ENCODE results near the gene SSH3. TPM values are rescaled to one million over a fixed set of nuclear protein-coding genes. Genes with fewer than 3 reads are reported as not detected.

The SSH3 gene
- total RNA-seq, 3 donors from 2014 or later (not counting 1 experiment from before 2014, with no cell fraction given), result 34.3 to 42.7 (median 38.1) TPM

GRCh38 chr11:67299471-67300191 lies 3.7 kb upstream of the SSH3 start:
- intact Hi-C loops (cut with micrococcal nuclease), result no loop called here
- H3K9me3 Mint-ChIP-seq, result peaks cover 2 to 3% of the 10 kb centered on the region in 2 donors
- peaks cover 51% of the 10 kb centered on the region for H3K36me3 ChIP-seq (ENCODE audit: control insufficient read depth, insufficient read depth, low read length)
- H3K27ac ChIP-seq (ENCODE audit: low read length), result no peak overlapping the region
- H3K27ac Mint-ChIP-seq, result no peak overlapping the region
- TF ChIP-seq, protein P1, sequence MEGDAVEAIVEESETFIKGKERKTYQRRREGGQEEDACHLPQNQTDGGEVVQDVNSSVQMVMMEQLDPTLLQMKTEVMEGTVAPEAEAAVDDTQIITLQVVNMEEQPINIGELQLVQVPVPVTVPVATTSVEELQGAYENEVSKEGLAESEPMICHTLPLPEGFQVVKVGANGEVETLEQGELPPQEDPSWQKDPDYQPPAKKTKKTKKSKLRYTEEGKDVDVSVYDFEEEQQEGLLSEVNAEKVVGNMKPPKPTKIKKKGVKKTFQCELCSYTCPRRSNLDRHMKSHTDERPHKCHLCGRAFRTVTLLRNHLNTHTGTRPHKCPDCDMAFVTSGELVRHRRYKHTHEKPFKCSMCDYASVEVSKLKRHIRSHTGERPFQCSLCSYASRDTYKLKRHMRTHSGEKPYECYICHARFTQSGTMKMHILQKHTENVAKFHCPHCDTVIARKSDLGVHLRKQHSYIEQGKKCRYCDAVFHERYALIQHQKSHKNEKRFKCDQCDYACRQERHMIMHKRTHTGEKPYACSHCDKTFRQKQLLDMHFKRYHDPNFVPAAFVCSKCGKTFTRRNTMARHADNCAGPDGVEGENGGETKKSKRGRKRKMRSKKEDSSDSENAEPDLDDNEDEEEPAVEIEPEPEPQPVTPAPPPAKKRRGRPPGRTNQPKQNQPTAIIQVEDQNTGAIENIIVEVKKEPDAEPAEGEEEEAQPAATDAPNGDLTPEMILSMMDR (IDR thresholded peaks at IDR 0.05), result no peak
- peaks cover 4% of the 10 kb centered on the region for H3K9me3 ChIP-seq (ENCODE audit: control insufficient read depth, insufficient read depth, low read length)
- no peak overlapping the region for H3K4me3 ChIP-seq (ENCODE audit: low read length)
- peaks cover 21 to 22% of the 10 kb centered on the region in 2 donors for H3K4me1 Mint-ChIP-seq
- no peaks in the 10 kb centered on the region for H3K27me3 ChIP-seq (ENCODE audit: control insufficient read depth, insufficient read depth, low read length)
- DNase-seq (no peak), ATAC-seq (no peak)
- no peaks in the 10 kb centered on the region for H3K27me3 Mint-ChIP-seq (ENCODE audit: low read depth in 2 of 2)
- 97% methylated on average over 29 of the region's 29 CpGs for WGBS (ENCODE audit: insufficient coverage)
- peaks cover 21% of the 10 kb centered on the region for H3K4me1 ChIP-seq (ENCODE audit: control insufficient read depth, insufficient read depth, low read length)
- H3K36me3 Mint-ChIP-seq, result peaks cover 17% of the 10 kb centered on the region
- no peak overlapping the region for H3K4me3 Mint-ChIP-seq

GRCh38 chr11:67300256-67300755 lies 3.0 kb upstream of the SSH3 start:
- Mint-ChIP-seq H3K27me3 (ENCODE audit: low read depth in 2 of 2) (no peaks in the 10 kb centered on the region), H3K4me1 (peaks cover 24 to 25% of the 10 kb centered on the region in 2 donors), H3K4me3 (no peak overlapping the region), H3K36me3 (peaks cover 17% of the 10 kb centered on the region), H3K27ac (no peak overlapping the region), H3K9me3 (peaks cover 2 to 3% of the 10 kb centered on the region in 2 donors)
- WGBS (ENCODE audit: insufficient coverage), result 96% methylated on average over 13 of the region's 13 CpGs
- ATAC-seq, result no peak
- TF ChIP-seq, protein P1 (IDR thresholded peaks at IDR 0.05), result no peak
- Histone ChIP-seq H3K27me3 (ENCODE audit: control insufficient read depth, insufficient read depth, low read length) (no peaks in the 10 kb centered on the region), H3K4me1 (ENCODE audit: control insufficient read depth, insufficient read depth, low read length) (peaks cover 25% of the 10 kb centered on the region), H3K27ac (ENCODE audit: low read length) (no peak overlapping the region), H3K9me3 (ENCODE audit: control insufficient read depth, insufficient read depth, low read length) (peaks cover 3% of the 10 kb centered on the region), H3K4me3 (ENCODE audit: low read length) (no peak overlapping the region), H3K36me3 (ENCODE audit: control insufficient read depth, insufficient read depth, low read length) (peaks cover 51% of the 10 kb centered on the region)
- intact Hi-C loops (cut with micrococcal nuclease), result no loop called here
- no peak for DNase-seq

- WGBS (ENCODE audit: insufficient coverage), result 91% methylated on average over 22 of the region's 22 CpGs
- Histone ChIP-seq H3K4me1 (ENCODE audit: control insufficient read depth, insufficient read depth, low read length) (peaks cover 25% of the 10 kb centered on the region), H3K4me3 (ENCODE audit: low read length) (no peak overlapping the region), H3K9me3 (ENCODE audit: control insufficient read depth, insufficient read depth, low read length) (no peaks in the 10 kb centered on the region), H3K27ac (ENCODE audit: low read length) (no peak overlapping the region), H3K27me3 (ENCODE audit: control insufficient read depth, insufficient read depth, low read length) (no peaks in the 10 kb centered on the region), H3K36me3 (ENCODE audit: control insufficient read depth, insufficient read depth, low read length) (peaks cover 47% of the 10 kb centered on the region)
- DNase-seq, result no peak
- ATAC-seq, result no peak
- Mint-ChIP-seq H3K27me3 (ENCODE audit: low read depth in 2 of 2) (no peaks in the 10 kb centered on the region), H3K4me1 (peaks cover 23 to 25% of the 10 kb centered on the region in 2 donors), H3K4me3 (no peak overlapping the region), H3K27ac (no peak overlapping the region), H3K36me3 (peaks cover 15% of the 10 kb centered on the region), H3K9me3 (peaks cover 2 to 3% of the 10 kb centered on the region in 2 donors)
- TF ChIP-seq, protein P1 (IDR thresholded peaks at IDR 0.05), result no peak
- intact Hi-C loops (cut with micrococcal nuclease), result no loop called here
These were observed 2.5 kb upstream of the SSH3 start for GRCh38 chr11:67300756-67301312.
